K562 (cell line): ENCODE results near the gene DNAAF8. TPM values are rescaled to one million over a fixed set of nuclear protein-coding genes. Genes with fewer than 3 reads are reported as not detected.

ENCODE experiments used
- ATAC-seq: fragments of 200-7000 bp; cut with Tn5 transposase; 3 replicates; pipeline ENCODE4 v1.9.1; 2020; ENCODE audit warnings: moderate library complexity
- BruUV-seq: library from RNA; stranded (reverse); fragments of 400-500 nt; replicated peaks from 2 replicates; lab custom pipeline; 2021; lab: Mats Ljungman, UMichigan
- CTCF ChIA-PET: fragments of 300-600 bp; formaldehyde crosslinking; extraction: SDS; loops from one replicate; lab custom pipeline; 2021; ENCODE audit warnings: low intra/inter-chr PET ratio; lab: Yijun Ruan, JAX
- POLR2A ChIA-PET: fragments of 300-600, 350-650 bp; sonication (Branson Sonifier 250); formaldehyde crosslinking; extraction: SDS; loops from one replicate; lab custom pipeline; 2021; ENCODE audit warnings: antibody characterized with exemption, inconsistent platforms; lab: Yijun Ruan, JAX
- DNase-seq, 4 experiments: peaks; one replicate each; pipeline versions ENCODE4 v3.0.0 to v3.0.0-alpha.2; 2011 to 2018; ENCODE audit warnings: low spot score in 3 of 4, mixed read lengths in 3 of 4; ENCODE audit errors: extremely low read depth in 1 of 4
- FAIRE-seq: peaks from 2 replicates; lab custom pipeline; 2011; peaks lifted over from hg19 to GRCh38; lab: Jason Lieb, UNC
- H2AFZ ChIP-seq: 2 replicates; pipeline ENCODE4 v1.6.0; 2011; ENCODE audit warnings: low read depth, low read length, control low read depth, inconsistent platforms
- H3K27ac ChIP-seq: fragments of 200-600 bp; 3 replicates; pipeline ENCODE4 v1.8.0; 2011; ENCODE audit warnings: low read depth, mild to moderate bottlenecking, control low read depth, inconsistent platforms, low read length, moderate library complexity, mixed read lengths; ENCODE audit errors: extremely low read depth
- H3K27me3 ChIP-seq, 2 experiments: fragments of 300-600 bp in 1 of 2; 2 replicates in 1 of 2; 3 replicates in 1 of 2; pipeline versions ENCODE4 v1.6.0 to v1.8.0; 2011; ENCODE audit warnings: inconsistent platforms in 2 of 2, low read length in 2 of 2, mild to moderate bottlenecking in 1 of 2, mixed read lengths in 1 of 2, moderate library complexity in 1 of 2; ENCODE audit not compliant: control insufficient read depth in 2 of 2, insufficient read depth in 2 of 2
- H3K36me3 ChIP-seq: fragments of 300-600 bp; 3 replicates; pipeline ENCODE4 v1.8.0; 2011; ENCODE audit warnings: mild to moderate bottlenecking, low read length, inconsistent platforms; ENCODE audit not compliant: control insufficient read depth, insufficient read depth
- H3K4me1 ChIP-seq, 2 experiments: fragments of 200-600 bp in 1 of 2; replicated peaks in 1 of 2; 2 replicates in 1 of 2; 3 replicates in 1 of 2; pipeline versions ENCODE4 v1.5.1 to v1.8.0; 2011; ENCODE audit warnings: inconsistent platforms in 2 of 2, low read length in 2 of 2, mild to moderate bottlenecking in 1 of 2, mixed read lengths in 1 of 2, moderate library complexity in 1 of 2; ENCODE audit not compliant: control insufficient read depth in 2 of 2, insufficient read depth in 2 of 2
- H3K4me2 ChIP-seq: 2 replicates; pipeline ENCODE4 v1.6.1; 2011; ENCODE audit warnings: low read length, control low read depth, inconsistent platforms, mixed read lengths; ENCODE audit not compliant: insufficient read depth
- H3K4me3 ChIP-seq: fragments of 200-600 bp; sonication (generic), shearing (Covaris generic); 2 replicates; pipeline ENCODE4 v1.5.1; 2016; ENCODE audit warnings: control low read depth, inconsistent platforms
- H3K79me2 ChIP-seq: fragments of 200-600 bp; 3 replicates; pipeline ENCODE4 v1.8.0; 2011; ENCODE audit warnings: low read length, inconsistent platforms; ENCODE audit not compliant: control insufficient read depth, insufficient read depth
- H3K9ac ChIP-seq, 2 experiments: 2 replicates each; pipeline versions ENCODE4 v1.6.0 to v1.6.1; 2011; ENCODE audit warnings: low read depth in 2 of 2, low read length in 2 of 2, control low read depth in 1 of 2, inconsistent platforms in 1 of 2, mild to moderate bottlenecking in 1 of 2, mixed read lengths in 1 of 2; ENCODE audit not compliant: insufficient read depth in 1 of 2
- H3K9me1 ChIP-seq: one replicate; pipeline ENCODE4 v1.6.0; 2011; ENCODE audit warnings: inconsistent platforms, mild to moderate bottlenecking, low read length, moderate library complexity; ENCODE audit not compliant: control insufficient read depth, insufficient read depth
- H3K9me3 ChIP-seq: replicated peaks from 2 replicates; pipeline ENCODE4 v1.5.1; 2011; ENCODE audit warnings: low read depth, low read length, inconsistent platforms; ENCODE audit not compliant: control insufficient read depth, insufficient read depth
- H4K20me1 ChIP-seq: replicated peaks from 2 replicates; pipeline ENCODE4 v1.6.1; 2011; ENCODE audit warnings: low read length, inconsistent platforms, mixed read lengths; ENCODE audit not compliant: control insufficient read depth, insufficient read depth
- ATF1 ChIP-seq, 2 experiments: fragments of 450-650 bp in 1 of 2; IDR thresholded peaks; 2 replicates each; pipeline ENCODE4 v1.6.1; 2016; ENCODE audit warnings: missing compliant biosample characterization in 1 of 2, missing genetic modification characterization in 1 of 2
- ELF1 ChIP-seq: fragments of 200-800 bp; sonication (Bioruptor generic); IDR thresholded peaks from 2 replicates; pipeline ENCODE4 v1.6.1; 2016; ENCODE audit warnings: missing genetic modification characterization, missing compliant biosample characterization
- PHF21A ChIP-seq: fragments of 450-650 bp; IDR thresholded peaks from 2 replicates; pipeline ENCODE4 v1.6.1; 2017; ENCODE audit warnings: low read depth, borderline replicate concordance
- PTBP1 ChIP-seq: fragments of 200-400 bp; formaldehyde crosslinking; IDR thresholded peaks from 2 replicates; pipeline ENCODE4 v1.6.1; 2017; ENCODE audit warnings: low read depth, low read length
- RBM25 ChIP-seq: fragments of 200-400 bp; formaldehyde crosslinking; IDR thresholded peaks from 2 replicates; pipeline ENCODE4 v1.6.1; 2018; ENCODE audit warnings: low read length, low read depth, moderate library complexity; ENCODE audit not compliant: severe bottlenecking
- RBM34 ChIP-seq: fragments of 200-400 bp; formaldehyde crosslinking; IDR thresholded peaks from 2 replicates; pipeline ENCODE4 v1.6.1; 2018; ENCODE audit warnings: low read length, borderline replicate concordance; ENCODE audit not compliant: insufficient read depth
- RBM39 ChIP-seq: fragments of 200-400 bp; formaldehyde crosslinking; optimal IDR thresholded peaks from 2 replicates; pipeline ENCODE3; 2018; ENCODE audit warnings: low read depth, low read length
- SIN3A ChIP-seq, 2 experiments: fragments of 150-350 bp in 1 of 2; IDR thresholded peaks; 2 replicates each; pipeline ENCODE4 v1.6.1; 2011 to 2016; ENCODE audit warnings: borderline replicate concordance in 2 of 2, low read depth in 2 of 2, low read length in 2 of 2, mild to moderate bottlenecking in 2 of 2, moderate library complexity in 2 of 2; ENCODE audit not compliant: control insufficient read depth in 1 of 2
- SIN3B ChIP-seq: fragments of 450-650 bp; IDR thresholded peaks from 2 replicates; pipeline ENCODE4 v1.6.1; 2017; ENCODE audit warnings: low read depth, mild to moderate bottlenecking, moderate library complexity
- TAF9B ChIP-seq: fragments of 450-650 bp; IDR thresholded peaks from 2 replicates; pipeline ENCODE4 v1.6.1; 2018; ENCODE audit warnings: mild to moderate bottlenecking; ENCODE audit not compliant: partially characterized antibody
- U2AF2 ChIP-seq: fragments of 200-400 bp; formaldehyde crosslinking; optimal IDR thresholded peaks from 2 replicates; pipeline ENCODE3; 2017; ENCODE audit warnings: low read depth, mild to moderate bottlenecking, low read length
- ZBTB7A ChIP-seq: IDR thresholded peaks from 2 replicates; pipeline ENCODE4 v1.6.1; 2011; ENCODE audit warnings: low read depth, mild to moderate bottlenecking, low read length, moderate library complexity, borderline replicate concordance; ENCODE audit not compliant: control insufficient read depth
- ZNF3 ChIP-seq: fragments of 250-450 bp; sonication (Bioruptor Pico); IDR thresholded peaks from 2 replicates; pipeline ENCODE4 v1.5.0; 2021; ENCODE audit warnings: mild to moderate bottlenecking, moderate library complexity
- WGBS: fragments of 100-300 bp; shearing (Covaris generic); methylation state at CpG from one replicate; pipeline ENCODE4 v1.1.6; 2016; ENCODE audit warnings: low coverage, mixed read lengths; ENCODE audit not compliant: insufficient coverage; ENCODE audit errors: missing lambda C conversion rate; 5-methylcytosine and 5-hydroxymethylcytosine counted together
- in situ Hi-C: fragments of 300-500 bp; cut with MboI; formaldehyde crosslinking; loops from 4 replicates; pipeline ENCODE4 v1.15.0; 2018; ENCODE audit warnings: inconsistent platforms, mixed read lengths
- intact Hi-C: fragments of 100-400 bp; cut with micrococcal nuclease; formaldehyde crosslinking; loops from 2 replicates; pipeline ENCODE4 v1.14.2; 2022
- polyA plus RNA-seq, 8 experiments: library from polyadenylated mRNA; depleted of rRNA in 4 of 8; stranded (reverse) in 5 of 8; unstranded in 3 of 8; fragments of >200 nt; fragmentation: Nextera tagmentation in 2 of 8; fragmentation: Illumina TruSeq in 1 of 8; extraction: Ambion mirVana in 2 of 8; extraction: Trizol in 1 of 8; gene quantifications; 2 replicates each; pipeline versions ENCODE4 v1.2.1 to v1.2.3, GENCODE V29; 2011 to 2014; ENCODE audit warnings: inconsistent platforms in 1 of 8, missing spikeins in 1 of 8
- total RNA-seq, 7 experiments: library from RNA; depleted of rRNA in 6 of 7; stranded (reverse); fragments of >200 nt in 6 of 7; fragmentation: Illumina TruSeq in 2 of 7; extraction: Trizol in 2 of 7; gene quantifications; 2 replicates each; pipeline versions ENCODE4 v1.2.1 to v1.2.3, GENCODE V29; 2011 to 2021; ENCODE audit warnings: low replicate concordance in 1 of 7
- TF ChIP-seq, protein P1 (sequence below): fragments of 250-450 bp; sonication (Bioruptor Pico); IDR thresholded peaks from 2 replicates; pipeline ENCODE4 v1.4.0; 2020; ENCODE audit warnings: borderline replicate concordance
- TF ChIP-seq, protein P2 (sequence below): sonication (generic); formaldehyde crosslinking; IDR thresholded peaks from 2 replicates; pipeline ENCODE4 v1.8.0; 2023; ENCODE audit warnings: mild to moderate bottlenecking, missing genetic modification reagents

Gene DNAAF8
- total and polyA plus RNA-seq, 9 of the 15 experiments (the other 6 are each of a cell fraction or from before 2014, with no cell fraction given): 0.04 to 0.12 (median 0.10) TPM; not detected in 6

DNA sequence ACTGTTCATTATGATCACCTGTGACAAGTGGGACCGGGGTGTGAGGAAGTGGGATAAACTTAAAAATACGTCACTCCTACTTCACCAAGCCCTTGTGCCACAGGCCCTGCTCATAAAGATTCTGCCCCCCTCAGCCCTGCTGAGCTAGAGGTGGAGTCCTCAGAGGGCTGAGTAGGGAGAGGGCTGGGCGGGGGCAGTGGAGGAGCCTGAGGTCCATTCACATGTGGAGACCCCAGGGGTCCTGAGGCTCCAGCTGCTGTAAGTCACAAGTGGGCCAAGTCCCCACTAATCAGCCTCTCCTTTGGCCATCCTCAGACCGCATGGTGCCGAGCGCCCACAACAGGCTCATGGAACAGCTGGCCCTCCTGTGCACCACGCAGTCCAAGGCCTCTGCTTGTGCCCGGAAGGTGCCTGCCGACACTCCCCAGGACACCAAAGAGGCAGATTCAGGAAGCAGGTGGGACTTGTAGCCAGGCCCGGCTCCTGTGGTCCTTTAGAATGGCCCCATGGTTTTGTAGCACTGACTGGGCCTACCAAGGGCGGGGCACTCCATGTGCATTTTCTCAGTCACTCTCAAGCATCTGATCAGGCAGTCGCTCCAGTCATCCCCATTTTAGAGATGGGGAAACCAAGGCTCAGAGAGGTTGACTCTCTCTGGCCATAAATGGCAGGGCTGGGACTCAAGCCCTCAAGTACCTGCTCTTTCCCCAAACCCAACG, 10.4 kb downstream of the DNAAF8 start:
- FAIRE-seq: no peak
- 67% methylated on average over 13 of the region's 13 CpGs for WGBS
- H3K9me1 ChIP-seq: no peaks in the 10 kb centered on the region
- no peak for ATAC-seq
- no TSS peak for BruUV-seq
- no peaks in the 10 kb centered on the region for H3K27me3 ChIP-seq
- in situ Hi-C loops: no loop called here
- peak overlapping the region in 1 of 2 experiments; percentile 71; a peak in 1 of 4 replicates for H3K9ac ChIP-seq
- no peak overlapping the region for H3K27ac ChIP-seq
- H3K9me3 ChIP-seq: no peaks in the 10 kb centered on the region
- no peaks in the 10 kb centered on the region for H3K79me2 ChIP-seq
- ChIA-PET POLR2A (interaction anchor here (0.6 kb wide), 1 partner anchor 233 kb away, joined by 3 read pairs; no protein-coding TSS in a partner anchor), CTCF (no interaction called here)
- H4K20me1 ChIP-seq: no peaks in the 10 kb centered on the region
- H3K36me3 ChIP-seq: no peaks in the 10 kb centered on the region
- H3K4me3 ChIP-seq: no peak overlapping the region
- DNase-seq: no peak
- H2AFZ ChIP-seq: no peak overlapping the region
- peaks cover 0 to 24% of the 10 kb centered on the region in 2 experiments; a peak in 2 of 5 replicates for H3K4me1 ChIP-seq
- intact Hi-C loops: no loop called here
- no peak overlapping the region for H3K4me2 ChIP-seq
- TF ChIP-seq, protein P1, sequence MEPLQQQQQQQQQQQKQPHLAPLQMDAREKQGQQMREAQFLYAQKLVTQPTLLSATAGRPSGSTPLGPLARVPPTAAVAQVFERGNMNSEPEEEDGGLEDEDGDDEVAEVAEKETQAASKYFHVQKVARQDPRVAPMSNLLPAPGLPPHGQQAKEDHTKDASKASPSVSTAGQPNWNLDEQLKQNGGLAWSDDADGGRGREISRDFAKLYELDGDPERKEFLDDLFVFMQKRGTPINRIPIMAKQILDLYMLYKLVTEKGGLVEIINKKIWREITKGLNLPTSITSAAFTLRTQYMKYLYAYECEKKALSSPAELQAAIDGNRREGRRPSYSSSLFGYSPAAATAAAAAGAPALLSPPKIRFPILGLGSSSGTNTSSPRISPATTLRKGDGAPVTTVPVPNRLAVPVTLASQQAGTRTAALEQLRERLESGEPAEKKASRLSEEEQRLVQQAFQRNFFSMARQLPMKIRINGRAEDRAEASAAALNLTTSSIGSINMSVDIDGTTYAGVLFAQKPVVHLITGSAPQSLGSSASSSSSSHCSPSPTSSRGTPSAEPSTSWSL (CRISPR knock-in tag): no peak
- TF ChIP-seq ZNF3 (CRISPR knock-in tag) (no peak), ATF1 (CRISPR knock-in tag; IDR thresholded peaks at IDR 0.05) (no peak), ATF1 (tag; IDR thresholded peaks at IDR 0.05) (no peak), TAF9B (no peak), RBM25 (peak; percentile 34), PTBP1 (no peak), PHF21A (no peak), SIN3B (no peak), SIN3A (IDR thresholded peaks at IDR 0.05; ENCODE audit: borderline replicate concordance in 2 of 2, control insufficient read depth in 1 of 2, low read depth in 2 of 2, low read length in 2 of 2) (no peak), U2AF2 (no peak), ZBTB7A (peak; percentile 14; the same call in 1 of the 2 replicates), RBM39 (no peak), ELF1 (no peak), RBM34 (no peak)
- TF ChIP-seq, protein P2, sequence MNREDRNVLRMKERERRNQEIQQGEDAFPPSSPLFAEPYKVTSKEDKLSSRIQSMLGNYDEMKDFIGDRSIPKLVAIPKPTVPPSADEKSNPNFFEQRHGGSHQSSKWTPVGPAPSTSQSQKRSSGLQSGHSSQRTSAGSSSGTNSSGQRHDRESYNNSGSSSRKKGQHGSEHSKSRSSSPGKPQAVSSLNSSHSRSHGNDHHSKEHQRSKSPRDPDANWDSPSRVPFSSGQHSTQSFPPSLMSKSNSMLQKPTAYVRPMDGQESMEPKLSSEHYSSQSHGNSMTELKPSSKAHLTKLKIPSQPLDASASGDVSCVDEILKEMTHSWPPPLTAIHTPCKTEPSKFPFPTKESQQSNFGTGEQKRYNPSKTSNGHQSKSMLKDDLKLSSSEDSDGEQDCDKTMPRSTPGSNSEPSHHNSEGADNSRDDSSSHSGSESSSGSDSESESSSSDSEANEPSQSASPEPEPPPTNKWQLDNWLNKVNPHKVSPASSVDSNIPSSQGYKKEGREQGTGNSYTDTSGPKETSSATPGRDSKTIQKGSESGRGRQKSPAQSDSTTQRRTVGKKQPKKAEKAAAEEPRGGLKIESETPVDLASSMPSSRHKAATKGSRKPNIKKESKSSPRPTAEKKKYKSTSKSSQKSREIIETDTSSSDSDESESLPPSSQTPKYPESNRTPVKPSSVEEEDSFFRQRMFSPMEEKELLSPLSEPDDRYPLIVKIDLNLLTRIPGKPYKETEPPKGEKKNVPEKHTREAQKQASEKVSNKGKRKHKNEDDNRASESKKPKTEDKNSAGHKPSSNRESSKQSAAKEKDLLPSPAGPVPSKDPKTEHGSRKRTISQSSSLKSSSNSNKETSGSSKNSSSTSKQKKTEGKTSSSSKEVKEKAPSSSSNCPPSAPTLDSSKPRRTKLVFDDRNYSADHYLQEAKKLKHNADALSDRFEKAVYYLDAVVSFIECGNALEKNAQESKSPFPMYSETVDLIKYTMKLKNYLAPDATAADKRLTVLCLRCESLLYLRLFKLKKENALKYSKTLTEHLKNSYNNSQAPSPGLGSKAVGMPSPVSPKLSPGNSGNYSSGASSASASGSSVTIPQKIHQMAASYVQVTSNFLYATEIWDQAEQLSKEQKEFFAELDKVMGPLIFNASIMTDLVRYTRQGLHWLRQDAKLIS (CRISPR knock-in tag): no peak
